LNCaP clone FGC (cell line): ENCODE data around the gene SDC4.

Experiments used
- DNase-seq: peaks from one replicate; pipeline ENCODE4 v3.0.0-alpha.2; 2011; ENCODE audit warnings: low read depth
- H3K4me3 ChIP-seq: 2 replicates; pipeline ENCODE4 v1.5.1; 2011; ENCODE audit warnings: mild to moderate bottlenecking, low read depth, low read length, control low read depth
- TF ChIP-seq, protein P1 (sequence below): IDR thresholded peaks from 2 replicates; pipeline ENCODE4 v1.5.1; 2012; ENCODE audit warnings: mild to moderate bottlenecking; ENCODE audit not compliant: control insufficient read depth, insufficient read depth; ENCODE audit errors: extremely low read depth

SDC4 gene

DNA sequence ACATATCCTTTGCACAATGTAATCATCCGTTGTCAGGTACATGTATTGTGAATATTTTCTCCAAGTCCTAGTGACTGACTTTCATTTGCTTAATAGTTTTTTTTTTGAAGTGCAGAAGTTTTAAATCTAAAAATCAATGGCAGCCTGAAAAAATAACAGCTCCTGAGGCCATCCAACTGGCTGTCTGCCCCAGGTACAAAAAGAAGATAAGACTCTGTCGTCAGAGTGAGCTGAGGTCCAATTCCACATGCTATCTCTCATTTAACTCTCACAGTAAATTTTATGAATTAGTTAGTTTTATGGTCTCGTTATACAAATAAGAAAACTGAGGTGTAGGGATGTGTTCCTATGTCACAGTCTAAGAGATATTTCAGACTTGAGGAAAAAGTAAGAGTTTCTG, 72.9 kb downstream of the SDC4 start:
- TF ChIP-seq, protein P1, sequence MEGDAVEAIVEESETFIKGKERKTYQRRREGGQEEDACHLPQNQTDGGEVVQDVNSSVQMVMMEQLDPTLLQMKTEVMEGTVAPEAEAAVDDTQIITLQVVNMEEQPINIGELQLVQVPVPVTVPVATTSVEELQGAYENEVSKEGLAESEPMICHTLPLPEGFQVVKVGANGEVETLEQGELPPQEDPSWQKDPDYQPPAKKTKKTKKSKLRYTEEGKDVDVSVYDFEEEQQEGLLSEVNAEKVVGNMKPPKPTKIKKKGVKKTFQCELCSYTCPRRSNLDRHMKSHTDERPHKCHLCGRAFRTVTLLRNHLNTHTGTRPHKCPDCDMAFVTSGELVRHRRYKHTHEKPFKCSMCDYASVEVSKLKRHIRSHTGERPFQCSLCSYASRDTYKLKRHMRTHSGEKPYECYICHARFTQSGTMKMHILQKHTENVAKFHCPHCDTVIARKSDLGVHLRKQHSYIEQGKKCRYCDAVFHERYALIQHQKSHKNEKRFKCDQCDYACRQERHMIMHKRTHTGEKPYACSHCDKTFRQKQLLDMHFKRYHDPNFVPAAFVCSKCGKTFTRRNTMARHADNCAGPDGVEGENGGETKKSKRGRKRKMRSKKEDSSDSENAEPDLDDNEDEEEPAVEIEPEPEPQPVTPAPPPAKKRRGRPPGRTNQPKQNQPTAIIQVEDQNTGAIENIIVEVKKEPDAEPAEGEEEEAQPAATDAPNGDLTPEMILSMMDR: no peak
- H3K4me3 ChIP-seq: no peak overlapping the region
- no peak for DNase-seq
